ENCODE results near the gene FANCG.

FANCG gene

DNA sequence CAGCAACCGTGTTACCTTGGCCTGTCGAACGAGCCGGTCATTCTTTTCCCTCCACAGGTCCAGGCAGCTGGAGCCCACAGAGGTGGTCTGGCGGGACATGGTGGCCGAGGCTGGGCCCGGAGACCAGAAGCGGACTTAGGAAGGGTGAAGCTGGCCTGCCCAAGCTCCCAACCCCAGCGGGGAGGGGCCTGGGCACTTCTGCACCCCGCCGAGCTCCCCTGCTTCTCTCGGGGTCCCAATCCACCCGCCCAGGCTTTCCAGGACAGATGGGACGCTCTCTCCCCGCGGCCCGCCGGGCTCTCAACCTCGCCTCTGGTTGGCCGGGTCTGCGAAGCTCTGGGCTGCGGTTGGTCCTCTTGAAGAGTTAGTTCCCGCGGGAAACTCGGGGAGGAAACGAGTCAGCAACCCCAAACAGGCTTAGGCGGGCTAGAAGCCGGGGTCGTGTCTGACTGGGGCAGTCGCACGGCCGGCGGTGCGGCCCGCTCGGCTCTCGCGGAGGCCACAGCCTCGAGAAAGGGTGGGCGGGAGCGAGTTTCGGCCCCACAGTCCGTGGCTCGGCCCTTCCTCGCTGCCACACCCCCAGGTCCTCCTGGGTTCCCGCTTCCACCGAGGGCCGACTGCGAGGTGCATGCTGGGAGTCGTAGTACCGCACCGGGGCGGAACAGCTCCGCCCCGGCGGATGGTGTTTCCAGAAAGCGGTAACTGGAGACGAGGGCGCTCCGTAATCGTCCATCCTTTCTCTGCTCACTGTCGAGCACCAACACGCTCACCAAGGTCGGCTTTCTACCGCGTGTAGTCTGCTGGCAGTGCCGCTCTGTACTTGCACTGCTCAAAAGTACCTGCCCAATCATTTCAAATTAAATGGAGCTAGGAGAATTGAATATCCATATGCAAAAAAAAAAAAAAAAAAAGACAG is at the start of gene FANCG:
TSS of gene FANCG (minus strand) at position 517 of the 916 bp plus-strand sequence. CDS start at position 99, 418 bp downstream.
- peak; percentile 95 for DNase-seq

DNA sequence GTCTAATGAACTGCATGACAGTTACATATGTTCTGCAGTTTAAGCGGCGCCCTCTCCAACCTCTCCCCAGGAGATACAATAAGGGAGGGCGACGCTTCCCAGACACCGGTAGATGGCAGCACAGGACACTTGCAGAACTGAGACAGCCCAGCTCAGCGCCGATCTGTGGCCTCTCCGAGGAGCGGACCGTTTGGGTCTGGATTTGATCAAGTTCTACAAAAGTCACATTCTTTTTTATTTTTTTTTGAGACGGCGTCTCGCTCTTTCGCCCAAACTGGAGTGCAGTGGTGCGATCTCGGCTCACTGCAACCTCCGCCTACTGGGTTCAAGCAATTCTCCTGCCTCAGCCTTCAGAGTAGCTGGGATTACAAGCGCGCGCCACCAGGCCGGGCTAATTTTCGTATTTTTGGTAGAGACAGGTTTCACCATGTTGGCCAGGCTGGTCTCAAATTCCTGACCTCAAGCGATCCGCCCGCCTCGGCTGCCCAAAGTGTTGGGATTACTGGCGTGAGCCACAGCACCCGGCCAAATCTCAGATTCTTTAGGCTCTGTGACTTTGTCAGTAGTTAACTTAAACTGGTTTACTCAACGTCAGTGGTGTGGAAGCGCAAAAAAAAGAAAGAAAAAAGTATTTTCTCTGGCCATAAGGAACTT is 37.3 kb upstream of the FANCG start:
- peak; percentile 93 for DNase-seq

DNA sequence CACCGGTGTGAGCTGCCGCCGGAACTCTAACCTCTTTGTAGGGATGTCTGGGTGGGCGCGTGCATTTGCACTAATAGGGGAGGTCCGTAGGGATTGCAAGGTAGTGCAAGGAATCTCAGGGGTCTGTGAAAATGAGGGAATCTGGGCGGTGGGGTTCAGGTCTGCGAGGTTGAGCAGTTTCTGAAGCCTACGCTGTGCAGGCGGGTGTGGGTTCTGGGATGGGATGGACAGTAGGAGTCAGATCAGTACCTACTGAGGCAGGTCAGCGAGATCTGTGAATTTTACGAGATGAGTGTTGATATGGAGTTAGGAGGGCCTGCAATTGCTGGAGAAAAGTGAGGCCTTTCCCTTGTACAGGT is 36.8 kb upstream of the FANCG start:
- no peak for DNase-seq

DNA sequence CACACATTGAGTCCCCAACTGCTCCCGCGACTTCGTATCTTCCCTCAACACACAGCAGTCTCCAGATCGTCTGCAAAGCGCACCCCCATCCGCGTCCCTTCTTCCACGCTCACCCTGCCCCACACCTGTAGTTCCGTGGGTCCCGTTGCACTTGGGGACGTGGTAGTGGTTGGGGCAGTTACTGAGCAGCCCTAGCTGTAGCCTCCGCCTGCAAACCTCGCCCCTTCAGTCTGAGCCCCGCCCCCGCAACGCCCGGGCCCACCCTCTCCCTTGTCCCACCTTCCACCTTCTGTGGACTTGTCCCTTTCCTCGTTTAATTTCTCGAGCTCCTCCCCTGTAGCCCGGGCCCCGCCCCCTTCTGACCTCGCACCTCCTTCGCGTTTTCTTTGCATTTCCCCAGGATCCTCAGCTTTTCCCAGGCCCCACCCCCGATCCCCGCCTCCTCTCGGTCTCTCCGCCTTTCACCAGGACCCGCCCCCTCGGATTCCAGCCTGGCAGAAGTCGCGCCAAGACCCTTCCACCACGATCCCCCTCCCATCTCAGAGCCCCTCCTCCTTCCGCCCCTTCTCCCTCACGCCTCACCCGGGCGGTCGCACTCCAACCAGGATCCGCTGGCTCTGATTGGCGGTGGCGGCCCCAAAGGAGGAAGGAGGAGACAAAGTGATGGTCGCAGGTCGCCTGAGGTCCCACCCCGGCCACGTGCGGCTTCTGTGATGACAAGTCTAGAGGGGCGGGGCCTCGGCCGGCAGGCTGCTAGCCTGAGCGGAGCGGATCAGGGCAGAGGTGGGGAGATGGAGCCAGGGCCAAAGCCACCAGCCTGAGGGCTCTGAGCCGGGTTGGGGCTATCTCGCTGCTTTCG is 36.2 kb upstream of the FANCG start, which contains the start of gene ATOSB:
TSS of gene ATOSB (minus strand) at position 183 of the 859 bp plus-strand sequence. CDS start 7,588 bp downstream, outside the sequence.
- peak; percentile 97 for DNase-seq

DNA sequence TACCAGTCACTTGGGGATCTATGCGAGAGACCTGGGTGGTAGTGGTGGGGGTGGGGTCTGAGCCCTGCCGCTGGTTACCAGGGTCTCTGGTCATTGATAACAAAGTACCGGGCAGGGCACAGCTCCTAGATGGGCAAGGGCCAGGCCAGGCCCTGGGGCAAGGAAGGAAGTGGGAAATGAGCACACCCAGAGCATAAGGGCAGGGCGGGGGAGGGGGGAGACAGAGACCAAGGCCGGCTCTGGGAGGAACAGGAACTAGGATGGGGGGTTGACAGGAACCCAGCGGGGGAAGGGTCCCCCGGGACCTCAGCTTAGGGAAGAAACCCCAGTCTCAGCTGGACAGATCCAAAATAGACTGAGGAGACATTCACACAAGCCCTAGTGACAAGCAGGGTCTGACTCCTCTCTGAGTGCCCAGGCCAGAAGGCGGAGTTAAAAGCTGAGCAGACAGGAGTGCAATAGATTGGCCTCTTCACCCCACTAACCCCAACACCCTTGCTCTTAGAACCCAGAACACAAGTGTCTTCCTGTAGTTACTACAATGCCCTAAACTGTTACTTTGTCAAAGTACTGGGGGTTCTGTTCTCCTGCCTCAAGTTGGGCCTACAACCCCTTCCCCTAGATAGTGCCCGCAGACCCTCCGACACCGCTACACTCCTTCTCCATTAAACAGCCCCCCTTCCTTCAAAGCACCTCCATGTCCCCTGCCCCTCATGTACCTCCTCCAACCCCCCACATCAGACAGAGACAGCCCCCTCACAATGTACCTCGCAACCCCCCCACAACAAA is 35.3 kb upstream of the FANCG start:
- DNase-seq = peak; percentile 66

DNA sequence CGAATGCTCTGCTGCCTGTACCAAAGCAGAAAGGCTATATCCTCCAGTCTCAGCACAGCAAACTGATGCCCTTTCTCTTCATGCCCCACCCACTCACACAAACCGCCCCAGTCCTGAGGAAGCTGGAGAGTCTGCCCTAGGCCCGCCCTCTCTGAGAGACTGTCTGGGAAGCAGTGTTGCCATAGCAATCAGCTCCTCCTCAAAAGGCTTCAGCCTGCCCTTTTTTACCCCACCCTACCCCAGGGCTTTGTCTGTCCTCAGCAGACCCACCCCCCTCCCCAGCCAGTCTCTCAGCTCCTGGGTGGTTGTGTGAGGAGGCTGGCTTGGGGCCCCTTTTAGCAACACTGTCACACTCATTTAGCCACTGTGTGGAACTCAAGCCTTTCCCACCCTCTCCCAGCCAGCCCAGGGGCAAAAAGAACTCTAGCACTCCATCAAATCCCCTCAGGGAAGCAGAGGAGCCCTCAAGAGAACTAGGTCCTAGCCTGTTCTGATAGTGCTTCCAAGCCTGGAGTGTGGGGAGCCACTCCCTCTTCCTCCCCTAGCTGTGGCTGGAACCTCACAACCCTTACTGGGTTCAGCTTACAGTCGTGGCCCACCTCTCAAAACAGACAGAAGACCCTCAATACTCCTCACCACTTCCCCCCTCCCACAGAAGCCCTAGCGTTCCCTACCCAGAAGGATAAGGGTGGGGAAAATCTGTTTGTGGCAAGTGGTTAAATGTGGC is 34.5 kb upstream of the FANCG start:
- peak; percentile 81 for DNase-seq

DNA sequence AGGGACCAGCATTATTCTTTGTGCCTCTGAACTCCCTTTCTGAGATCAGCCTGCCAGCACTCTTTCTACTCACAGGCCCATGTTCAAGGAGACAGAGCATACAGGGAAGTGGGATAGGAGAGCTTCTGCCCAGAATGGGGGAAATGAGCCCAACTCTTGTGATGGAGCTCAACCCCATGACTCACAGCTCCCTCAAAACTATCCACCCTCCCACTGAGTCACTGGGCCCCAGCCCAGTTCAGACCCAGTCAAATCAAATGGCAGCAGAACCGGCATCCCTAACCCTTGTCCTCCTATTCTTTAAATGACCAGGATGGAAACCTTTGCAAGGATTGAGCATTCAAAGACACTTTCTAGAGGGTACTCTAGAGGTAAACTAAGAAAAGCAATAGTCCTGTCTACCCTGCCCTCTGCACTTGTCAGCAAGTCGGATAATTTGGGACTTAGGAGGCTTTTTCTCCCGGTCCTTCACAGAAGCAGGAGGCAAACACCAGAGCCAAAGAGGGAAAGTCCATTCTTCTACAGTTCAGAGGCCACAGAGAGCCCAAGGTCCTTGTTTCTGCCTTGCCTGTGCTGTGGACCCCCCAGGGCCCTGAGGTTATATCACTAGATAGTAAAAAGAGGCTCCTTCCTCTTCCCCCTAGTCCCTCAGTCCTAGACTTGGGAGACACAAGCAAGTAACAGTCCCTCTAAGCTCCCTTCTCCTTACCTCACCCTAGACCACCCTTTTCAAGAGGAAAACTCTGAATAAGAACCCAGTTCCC is 32.7 kb upstream of the FANCG start:
- DNase-seq = no peak

DNA sequence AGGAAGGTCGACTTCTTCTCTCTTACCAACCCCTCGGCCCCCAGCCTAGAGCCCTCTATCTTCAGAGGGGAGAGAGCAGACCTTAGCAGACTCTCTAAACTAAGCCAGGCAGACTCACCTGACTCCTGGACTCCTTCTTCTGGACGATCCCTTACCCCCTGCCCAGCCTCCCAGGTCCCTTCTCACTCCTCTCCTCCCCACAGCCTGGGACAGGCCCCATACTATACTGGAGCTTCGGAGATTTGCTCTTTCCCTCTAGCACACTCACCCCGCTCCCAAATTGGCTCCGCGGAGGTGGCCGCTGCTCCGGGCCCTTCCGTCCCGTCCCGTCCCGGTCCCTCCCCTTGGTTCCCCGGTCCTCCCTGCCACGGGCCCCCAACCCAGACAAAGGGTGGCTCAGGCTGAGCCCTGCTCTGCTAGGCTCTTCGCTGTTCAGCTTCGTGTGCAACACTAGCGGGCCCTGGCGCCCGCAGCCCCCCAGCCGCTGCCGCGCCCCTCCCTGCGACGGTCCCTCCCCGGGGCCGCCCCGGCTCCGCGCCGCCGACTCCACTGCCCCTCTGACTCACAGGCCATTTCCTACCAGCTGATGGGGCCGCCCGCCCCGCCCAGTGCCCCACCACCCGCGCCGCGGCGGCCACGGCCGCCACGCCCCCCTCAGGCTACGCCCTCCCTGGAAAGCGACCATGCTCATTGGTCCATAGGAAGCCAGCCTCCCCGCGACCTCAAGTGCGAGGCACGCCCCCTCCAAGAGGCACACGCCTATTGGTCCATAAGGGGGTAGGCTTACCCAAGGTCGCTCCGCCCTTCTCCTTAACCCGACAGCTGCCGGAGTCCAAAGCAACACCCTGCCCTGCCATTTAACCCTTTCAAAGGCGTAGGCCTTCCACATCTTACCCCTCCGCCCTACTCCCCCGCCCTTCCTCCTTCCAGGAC is 31.5 kb upstream of the FANCG start:
- peak; percentile 98 for DNase-seq

DNA sequence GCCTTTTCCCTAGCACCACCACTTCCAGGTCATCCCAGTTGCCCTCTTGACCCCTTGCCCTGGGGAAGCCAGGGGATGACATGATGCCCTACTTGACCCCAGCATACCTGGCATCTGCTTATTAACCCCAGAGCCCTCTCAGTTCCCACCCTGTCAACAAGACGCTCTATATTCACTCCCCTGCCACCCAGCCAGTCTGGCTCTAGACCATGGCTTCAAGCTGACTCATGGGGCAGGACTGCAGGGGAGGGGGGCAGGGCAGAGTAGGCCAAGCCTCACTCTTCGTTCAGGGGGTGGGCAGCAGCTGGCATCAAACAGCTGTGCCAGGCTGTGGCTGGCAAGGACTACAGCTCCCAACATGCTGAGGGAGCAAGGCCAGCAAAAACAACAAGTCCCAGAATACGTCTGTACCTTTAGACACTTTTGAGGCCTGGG is 30.6 kb upstream of the FANCG start:
- DNase-seq = peak; percentile 28

DNA sequence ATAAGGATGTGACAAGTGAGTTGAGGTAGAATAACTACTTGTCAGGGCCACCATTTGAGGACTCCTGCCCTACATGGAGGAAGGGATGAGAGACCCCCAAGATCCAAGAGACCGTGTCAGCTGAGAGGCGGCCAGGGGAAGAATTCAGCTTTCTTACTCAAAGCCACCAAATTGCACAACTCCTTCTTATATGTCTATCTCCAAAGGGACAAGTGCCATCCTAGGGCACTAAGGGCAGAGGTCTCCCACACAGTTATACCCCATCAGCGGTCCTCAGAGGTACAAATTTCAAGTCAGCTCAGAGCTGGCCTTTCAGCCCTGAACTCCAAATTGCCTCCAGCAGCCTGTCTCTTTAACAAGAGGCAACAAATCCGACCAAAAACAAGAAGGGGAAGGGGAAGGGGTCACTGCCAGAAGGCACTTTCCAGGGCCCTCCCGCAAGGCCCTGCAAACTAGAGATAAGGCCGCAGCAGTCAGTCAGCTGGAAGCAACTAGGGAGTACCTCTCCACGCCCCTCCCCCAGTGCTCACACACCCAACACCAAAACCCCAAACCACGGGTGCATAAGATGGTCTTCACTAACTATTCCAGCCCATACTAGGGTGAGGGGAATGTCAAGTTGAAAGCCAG is 29.3 kb upstream of the FANCG start:
- no peak for DNase-seq

DNA sequence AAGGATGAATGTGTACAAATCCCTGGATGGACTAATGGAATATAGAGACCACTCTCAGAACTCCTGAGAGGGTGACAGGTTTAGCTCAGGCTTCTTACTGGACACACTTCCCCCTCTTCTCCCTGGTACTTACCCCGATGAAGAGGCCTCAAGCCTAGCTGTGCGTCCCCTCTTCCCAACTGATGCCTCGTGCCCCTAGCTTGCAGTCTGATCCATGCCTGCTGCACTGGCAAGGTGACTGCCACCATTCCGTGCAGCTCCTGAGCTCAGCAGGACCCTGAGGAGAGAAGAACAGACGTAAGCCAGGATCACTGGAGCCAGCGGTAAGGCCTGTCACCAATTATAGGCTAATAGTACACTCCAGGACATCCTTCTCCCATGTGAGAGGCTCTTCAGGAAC is 28.7 kb upstream of the FANCG start:
- no peak for DNase-seq

DNA sequence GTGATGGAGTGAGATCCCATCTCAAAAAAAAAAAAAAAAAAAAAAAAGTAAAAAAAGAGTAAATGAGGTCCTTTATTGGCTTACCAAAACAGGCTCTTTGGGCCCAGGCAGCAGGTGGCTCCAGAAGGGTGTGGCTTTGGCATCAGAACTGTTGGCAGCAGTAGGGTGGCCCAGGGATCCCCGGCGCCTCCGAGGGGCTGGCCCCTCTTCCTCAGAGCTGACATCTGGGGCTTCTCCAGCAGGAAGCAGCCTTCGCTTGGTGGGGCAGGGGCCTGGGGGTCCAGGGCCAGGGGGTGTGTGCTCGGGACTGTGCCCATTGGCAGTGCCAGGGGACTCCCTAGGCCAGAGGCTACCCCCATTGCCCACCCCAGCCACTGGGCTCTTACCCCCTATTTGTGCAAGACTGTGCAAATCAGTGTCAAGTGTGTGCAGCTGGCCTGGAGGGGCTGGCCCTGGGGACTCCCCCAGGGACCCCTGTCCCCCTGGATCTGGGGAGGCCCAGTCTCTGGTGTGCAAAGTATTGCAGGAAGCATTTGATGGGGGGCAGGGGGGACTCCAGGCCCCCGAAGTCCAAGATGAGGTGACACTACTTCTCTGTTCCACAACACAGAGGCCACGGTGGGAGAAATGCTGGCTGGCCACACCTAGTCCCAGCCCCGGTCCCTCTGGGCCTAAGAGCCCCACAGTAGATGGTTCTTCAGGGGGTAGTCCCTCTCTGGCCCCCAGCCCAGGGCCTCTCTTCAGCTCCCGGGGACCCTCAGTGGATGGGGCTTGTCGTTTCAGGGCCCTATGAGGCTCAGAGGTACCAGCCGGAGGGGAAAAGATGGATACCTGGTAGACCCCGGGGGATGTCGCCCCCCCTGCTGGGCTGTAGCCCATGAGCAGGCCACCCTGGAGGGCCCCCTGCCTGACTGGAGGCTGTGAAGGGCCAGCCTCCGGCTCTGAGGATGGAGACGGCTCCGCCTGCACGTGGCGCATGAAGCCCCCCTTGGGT is 27.9 kb upstream of the FANCG start:
- no peak for DNase-seq

DNA sequence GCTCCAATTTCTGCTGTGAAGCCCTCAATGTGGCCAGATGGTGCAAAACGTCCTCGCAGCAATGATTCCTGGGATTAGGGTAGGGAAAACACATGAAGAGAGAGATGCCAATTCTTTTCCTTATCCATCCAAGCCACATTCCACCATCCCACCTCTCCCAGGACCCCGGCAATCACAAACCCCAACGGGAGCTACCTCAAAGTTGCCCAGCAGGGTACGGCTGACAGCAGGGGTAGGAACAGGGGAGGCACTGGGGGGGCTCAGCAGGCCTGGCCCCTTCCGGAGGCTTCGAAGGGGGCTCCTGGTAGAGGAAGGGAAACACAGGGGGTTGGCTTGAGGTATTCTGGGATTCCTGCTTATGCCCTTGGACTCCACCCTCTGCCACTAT is 26.6 kb upstream of the FANCG start:
- no peak for DNase-seq

DNA sequence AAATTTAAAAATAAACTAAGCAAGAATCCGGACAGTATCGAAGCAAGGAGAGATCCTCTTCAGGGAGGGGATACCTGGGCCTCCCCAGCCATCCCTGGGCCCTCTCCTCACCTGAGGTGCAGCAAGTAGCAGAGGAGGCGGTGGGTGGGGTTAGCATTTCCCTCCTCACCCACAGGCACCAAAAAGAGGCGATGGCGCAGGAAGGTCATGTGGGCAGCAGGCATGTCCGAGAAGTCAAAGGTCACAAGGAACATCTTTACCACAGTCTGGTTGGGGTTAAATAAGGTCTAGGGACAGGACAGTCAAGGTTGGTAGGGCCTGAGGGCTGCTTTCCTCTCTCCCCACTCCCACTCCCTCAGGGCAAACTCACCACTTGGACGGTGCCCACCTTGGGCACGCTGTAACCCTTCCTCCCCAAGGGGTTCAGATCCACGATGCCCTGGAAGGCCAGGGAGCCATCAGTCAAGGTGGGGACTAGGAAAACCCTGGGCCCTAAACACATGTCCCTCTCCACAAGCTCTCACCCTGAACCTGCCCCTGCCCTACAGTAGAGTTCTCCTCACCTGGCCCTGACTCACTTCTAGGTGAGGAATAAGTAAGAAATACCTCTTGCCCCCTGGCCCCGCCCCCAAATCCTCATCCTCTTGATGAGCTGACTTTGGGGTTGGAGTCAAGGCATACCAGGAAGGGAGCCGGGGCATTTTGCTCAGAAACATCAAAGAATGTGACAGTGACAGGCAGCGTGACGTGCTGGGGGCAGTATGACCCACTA is 26.0 kb upstream of the FANCG start:
- DNase-seq = no peak

DNA sequence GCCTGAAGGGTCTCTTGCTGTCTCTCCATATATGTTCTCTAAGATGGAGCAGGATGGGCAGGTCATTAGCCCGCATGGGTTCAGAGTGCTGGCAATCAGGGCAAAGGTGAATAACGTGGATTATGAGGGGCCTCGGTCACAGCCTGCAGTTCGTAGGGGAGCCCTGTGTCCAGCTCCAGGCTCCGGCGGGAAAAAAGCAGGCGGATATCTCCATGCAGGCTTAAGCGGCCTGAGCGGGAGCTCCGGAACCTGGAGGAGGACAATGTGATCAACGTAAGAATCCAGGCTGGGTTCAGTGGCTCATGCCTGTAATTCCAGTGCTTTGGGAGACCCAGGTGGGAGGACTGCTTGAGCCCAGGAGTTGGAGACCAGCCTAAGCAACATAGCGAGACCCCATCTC is 25.4 kb upstream of the FANCG start:
- no peak for DNase-seq

DNA sequence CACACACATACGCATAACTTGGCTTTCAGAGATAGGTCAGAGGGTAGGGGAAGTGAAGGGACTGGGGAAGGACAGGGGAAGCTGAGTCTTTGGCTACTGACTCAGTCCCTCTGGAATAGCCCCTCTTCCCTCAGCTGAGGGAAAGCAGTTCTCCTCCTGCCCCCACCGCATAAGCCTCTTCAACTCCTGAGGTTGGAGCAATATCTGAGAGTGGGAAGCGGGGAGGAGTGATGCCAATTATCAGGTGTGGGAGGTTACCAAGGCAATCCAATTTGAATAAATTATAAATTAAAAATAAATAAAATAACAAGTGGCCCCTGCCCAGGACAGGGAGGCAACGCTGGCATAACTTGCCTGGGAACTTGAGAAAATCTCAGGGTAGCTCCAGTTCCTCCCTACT is 24.8 kb upstream of the FANCG start:
- no peak for DNase-seq

DNA sequence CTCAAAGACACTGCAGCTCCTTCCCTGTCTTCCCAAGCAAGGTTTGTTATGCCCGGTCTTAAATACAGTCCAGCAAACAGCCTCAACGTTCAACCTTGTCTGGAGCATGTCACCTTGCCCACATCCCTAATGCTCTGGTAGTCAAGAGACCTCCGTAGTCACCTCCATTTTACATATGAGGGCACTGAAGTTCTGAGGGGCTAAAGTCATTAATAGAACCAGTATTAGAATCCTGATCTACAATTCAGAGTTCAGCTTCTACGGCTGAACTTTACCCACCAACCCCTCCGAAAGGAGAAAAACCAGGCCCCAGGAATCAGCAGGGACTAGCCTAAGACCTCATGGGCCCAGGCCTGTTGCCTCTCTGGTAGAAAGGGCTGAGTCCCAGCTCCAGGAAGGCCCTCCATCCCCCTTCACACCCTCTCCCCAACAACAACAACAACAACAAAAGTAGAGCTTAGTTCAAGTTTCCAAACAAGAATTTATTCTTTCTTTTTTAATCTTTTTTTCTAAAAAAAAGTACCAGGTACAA is 24.0 kb upstream of the FANCG start:
- DNase-seq = no peak
